HG03460 (cell line): ENCODE results near the gene DAAM2.

Experiments
- ATAC-seq: cut with Tn5 transposase; IDR thresholded peaks from one replicate; pipeline ENCODE4 v1.9.1; 2021; ENCODE audit not compliant: unreplicated experiment

The DAAM2 gene

DNA sequence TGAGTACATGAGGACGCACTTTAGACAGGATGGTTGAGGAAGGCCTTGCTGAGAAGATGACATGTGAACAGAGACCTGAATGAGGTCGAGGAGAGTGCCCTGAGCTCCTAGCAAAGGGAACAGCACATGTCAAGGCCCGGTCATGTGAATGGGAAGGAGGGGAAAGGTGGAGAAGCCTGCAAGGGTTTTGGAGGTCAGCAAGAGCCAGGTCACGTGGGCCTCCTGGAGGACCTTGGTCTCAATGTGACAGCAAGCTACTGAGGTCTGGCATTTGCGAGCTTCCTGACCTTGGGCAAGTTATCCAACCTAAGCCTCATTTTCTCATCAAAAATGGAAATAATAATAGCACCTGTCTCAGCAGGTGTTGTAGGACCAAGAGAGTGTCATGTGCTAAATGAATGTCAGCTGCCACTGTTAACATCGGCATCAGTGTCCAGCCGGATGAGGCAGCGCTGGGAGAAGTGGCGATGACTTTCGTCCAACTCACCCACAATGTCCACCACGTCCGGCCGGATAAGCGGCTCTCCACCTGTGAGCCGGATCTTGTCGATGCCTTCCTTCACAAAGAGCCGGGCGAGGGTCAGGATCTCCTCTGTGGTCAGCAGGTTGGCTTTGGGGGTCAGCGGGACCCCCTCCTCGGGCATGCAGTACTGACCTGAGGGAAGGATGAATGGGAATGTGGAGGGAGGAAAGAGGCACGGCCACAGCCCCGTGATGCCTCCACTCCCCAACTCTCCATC is 133.2 kb downstream of the DAAM2 start:
- ATAC-seq = no peak

- no peak for ATAC-seq
These were observed 133.7 kb downstream of the DAAM2 start for GRCh38 chr6:39925931-39926290.

DNA sequence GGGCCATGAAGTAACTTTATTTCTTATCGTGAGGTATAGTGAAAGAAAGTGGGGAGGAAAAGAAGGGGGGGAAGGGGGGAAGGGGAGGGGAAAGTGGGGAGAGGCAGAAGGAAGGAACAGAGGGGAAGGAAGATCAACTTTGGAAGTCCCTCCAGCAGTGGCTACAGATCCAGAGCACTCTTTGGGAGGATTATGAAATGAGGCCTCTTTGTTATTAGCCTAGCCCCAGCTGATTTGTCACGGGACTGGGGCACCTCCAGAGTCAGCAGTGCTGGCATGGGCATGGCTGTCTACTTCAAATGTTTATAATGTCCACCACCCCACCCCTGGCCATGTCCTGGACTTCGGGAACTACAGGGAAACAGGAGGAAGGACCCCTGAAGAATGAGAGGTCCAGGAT is 134.5 kb downstream of the DAAM2 start:
- ATAC-seq = no peak

GRCh38 chr6:39927159-39927558 is 135.0 kb downstream of the DAAM2 start:
- ATAC-seq = no peak

- ATAC-seq = no peak
These were observed 137.0 kb downstream of the DAAM2 start for GRCh38 chr6:39929039-39929732.

GRCh38 chr6:39929733-39930461 is 137.7 kb downstream of the DAAM2 start:
- no peak for ATAC-seq

DNA sequence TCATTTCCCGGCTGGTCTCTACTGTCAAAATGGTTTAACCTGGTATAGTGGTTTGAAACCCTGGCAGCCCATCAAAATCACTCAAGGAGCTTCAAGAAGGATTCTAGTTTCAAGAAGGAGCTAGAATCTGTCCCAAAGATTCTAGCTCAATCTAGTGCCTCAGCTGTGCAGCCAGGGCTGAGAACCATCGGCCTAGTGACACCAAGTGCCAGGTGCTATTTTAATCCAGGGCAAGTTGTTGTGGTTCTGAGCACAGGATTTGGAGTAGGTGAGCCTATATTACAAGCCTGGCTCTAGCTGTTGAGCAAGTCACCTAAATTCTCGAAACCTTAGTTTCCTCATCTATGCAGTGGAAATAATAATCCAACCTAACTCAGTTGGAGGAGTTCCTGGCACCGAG is 138.4 kb downstream of the DAAM2 start:
- no peak for ATAC-seq

GRCh38 chr6:39931607-39932006 is 139.4 kb downstream of the DAAM2 start:
- no peak for ATAC-seq

DNA sequence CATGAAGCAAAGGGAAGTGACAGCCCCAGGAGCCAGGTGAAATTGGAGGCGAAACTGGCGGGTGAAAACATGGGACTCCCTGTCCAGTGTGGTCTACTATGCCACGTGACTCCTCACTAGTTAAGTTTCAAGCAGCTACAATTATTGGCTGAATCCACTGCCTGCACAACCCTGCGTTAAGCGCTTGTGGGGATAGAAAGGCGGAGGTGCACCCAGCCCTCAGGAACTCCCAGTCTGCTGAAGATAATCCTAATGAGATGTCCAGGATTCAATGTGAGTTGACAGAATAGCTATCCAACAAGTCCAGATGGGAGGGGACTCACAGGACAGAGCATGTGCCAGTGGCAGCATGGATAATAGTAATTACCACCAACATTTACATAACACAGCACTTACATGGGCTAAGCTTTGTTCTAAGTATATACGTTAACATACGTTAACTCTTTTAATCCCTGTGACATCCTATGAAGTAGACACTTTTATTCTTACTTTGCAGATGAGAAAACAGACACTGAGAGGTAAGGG is 140.3 kb downstream of the DAAM2 start:
- ATAC-seq = no peak

DNA sequence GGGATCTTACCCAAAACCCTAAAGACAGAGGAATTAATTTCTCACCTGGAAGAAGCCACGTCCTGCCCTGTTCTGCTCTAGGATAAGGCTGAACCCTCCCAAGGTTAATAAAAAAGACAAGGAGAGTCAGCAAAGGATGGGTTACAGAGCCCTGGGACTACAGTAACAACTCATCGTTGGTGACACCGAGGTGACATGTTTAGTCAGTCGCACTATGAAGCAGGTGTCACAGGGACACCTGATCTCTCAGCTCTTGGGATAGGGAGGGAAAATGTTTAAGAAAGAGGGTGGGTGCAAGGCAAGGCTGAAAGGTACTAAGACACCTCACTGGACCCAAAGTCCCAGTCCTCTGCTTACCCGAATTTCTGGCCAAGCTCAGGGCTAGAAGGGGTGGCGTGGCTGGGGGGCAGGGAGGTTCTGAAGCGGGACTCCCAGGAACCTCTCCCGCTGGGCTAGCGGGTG is 141.5 kb downstream of the DAAM2 start:
- ATAC-seq = no peak

GRCh38 chr6:39934131-39934757 is 142.1 kb downstream of the DAAM2 start, which contains the start of gene MOCS1:
Gene MOCS1, minus strand, starts transcription at chr6:39934462. Its CDS starts 45 bp downstream, at chr6:39934417.
- ATAC-seq = no peak

DNA sequence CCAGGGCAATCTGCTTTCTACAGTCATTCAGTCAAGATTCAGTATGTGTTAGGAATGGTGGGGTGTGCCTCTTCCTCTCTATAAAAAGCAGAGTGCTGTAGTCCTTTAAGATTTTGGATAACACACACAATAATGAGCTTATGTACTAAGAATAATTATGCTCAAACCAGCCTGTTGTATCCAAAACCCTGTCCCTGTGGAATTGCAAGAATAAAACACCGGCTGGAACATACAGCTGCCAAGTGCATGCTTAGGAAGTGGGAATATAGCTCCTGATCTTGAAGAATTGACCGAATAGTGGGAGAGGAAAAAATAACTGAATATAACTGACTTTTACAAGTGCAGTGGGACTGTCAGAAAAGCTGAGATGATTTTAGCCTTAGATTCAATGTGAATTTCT is 143.1 kb downstream of the DAAM2 start:
- ATAC-seq = no peak

DNA sequence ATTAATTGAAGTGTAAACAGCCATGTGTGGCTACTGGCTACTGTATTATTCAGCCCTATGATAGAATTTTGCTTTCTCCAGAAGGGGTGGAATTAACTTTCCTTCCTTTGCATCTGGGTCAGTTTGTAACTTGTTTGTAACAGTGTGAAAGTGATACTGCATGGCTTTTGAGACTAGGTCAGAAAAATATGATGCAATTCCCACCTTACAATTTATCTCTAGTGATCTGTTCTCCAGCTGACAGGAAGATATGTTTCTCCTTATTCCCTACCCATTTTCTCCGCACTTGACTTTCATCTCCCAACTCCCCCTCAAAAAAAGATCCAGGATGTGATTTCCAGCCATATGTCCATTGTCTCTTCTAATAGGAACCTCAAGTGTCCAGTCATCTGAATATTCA is 144.7 kb downstream of the DAAM2 start:
- ATAC-seq = no peak

- ATAC-seq = no peak
These were observed 145.6 kb downstream of the DAAM2 start for GRCh38 chr6:39937686-39938333.

- ATAC-seq = no peak
These were observed 146.8 kb downstream of the DAAM2 start for GRCh38 chr6:39938773-39939654.

DNA sequence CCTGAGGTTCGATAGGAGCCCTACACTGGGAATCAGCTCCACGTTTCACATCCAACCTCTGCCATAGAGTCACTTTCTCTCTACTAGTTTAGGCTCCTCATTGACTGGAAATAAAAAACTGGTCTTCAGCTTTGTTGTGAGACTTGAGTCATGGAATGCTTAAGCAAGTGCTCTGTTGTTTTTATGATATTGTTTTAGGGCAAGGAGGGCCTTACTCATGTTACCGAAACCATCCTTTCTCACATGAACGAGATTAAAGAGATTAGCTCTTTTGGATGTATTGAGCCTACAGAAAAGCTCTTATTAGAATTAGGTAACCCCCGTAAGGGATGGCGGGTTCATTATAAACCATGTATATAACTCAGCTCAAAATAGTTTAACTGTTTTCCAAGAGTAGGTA is 149.0 kb downstream of the DAAM2 start:
- no peak for ATAC-seq

DNA sequence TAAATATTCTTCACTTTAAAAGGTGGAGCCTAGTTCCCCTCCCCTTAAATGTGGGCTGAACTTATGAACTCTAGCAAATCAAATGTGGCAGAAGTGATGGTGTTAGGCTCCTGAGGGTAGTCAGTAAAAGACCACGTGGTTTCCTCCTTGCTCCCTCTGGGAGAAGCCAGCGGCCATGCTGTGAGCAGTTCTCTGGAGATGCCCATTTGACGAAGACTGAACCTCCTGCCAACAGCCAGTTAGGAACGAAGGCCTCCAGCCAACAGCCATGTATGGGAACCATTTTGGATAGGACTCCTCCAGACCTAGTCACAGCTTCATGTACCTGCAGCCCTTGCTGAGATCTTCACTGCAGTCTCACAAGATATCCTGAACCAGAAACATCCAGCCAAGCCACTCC is 149.6 kb downstream of the DAAM2 start:
- no peak for ATAC-seq

DNA sequence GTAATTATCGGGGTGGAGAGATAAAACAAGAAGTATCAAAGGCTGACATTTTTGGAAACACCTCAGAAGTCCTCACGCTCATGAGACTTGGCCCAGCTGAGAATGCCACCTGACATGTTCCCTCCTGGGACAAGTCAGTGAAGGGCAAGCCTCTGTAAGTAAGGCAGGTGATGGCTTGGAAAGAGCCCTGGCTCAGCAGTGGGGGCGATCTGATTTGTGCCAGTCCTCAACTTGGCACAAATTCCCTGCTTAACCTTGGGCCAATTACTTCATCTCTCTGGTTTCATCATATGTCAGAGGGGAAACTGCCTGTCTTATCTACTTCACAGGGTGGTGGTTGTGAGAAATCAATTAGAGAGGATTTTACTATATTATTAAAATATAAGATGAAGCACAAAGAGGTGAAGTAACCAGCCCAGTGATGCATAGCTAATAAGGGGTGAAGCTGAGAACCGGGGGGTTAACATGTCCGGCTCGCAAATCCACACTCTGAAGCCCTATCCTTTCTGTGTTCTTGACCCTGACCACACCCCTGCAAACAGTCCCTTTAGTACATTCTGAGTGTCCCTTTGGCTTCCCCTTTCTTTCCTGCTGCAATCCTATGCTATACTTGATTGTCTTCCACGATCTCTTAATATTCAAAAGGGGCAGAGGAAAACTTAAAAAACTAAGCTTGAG is 150.9 kb downstream of the DAAM2 start:
- ATAC-seq = no peak

GRCh38 chr6:39945626-39946025 is 153.4 kb downstream of the DAAM2 start:
- no peak for ATAC-seq
